Neural progenitor cell (in vitro differentiated cells): ENCODE results near the gene PF4V1. TPM values are rescaled to one million over a fixed set of nuclear protein-coding genes. Genes with fewer than 3 reads are reported as not detected.

ENCODE experiments used
- DNase-seq: peaks from one replicate; pipeline ENCODE4 v3.0.0-alpha.2; 2016; ENCODE audit warnings: low spot score
- H2AFZ ChIP-seq: fragments of 200-600 bp; sonication (generic); replicated peaks from 2 replicates; pipeline ENCODE4 v1.6.1; 2016; ENCODE audit warnings: antibody characterized with exemption
- H3F3A ChIP-seq: fragments of 200-600 bp; sonication (generic); 2 replicates; pipeline ENCODE4 v1.6.1; 2016; ENCODE audit warnings: antibody characterized with exemption, low read depth
- H3K27ac ChIP-seq: fragments of 200-600 bp; sonication (generic); 2 replicates; pipeline ENCODE4 v1.5.1; 2016; ENCODE audit warnings: mild to moderate bottlenecking
- H3K27me3 ChIP-seq: fragments of 200-600 bp; sonication (generic); 2 replicates; pipeline ENCODE4 v1.6.1; 2016; ENCODE audit warnings: mild to moderate bottlenecking, moderate library complexity
- H3K36me3 ChIP-seq: fragments of 200-600 bp; sonication (generic); 2 replicates; pipeline ENCODE4 v1.5.1; 2016
- H3K4me1 ChIP-seq: fragments of 200-600 bp; sonication (generic); 2 replicates; pipeline ENCODE4 v1.6.1; 2016; ENCODE audit warnings: mixed run types
- H3K4me2 ChIP-seq: fragments of 200-600 bp; sonication (generic); 2 replicates; pipeline ENCODE4 v1.6.1; 2016
- H3K4me3 ChIP-seq: fragments of 200-600 bp; sonication (generic); 2 replicates; pipeline ENCODE4 v1.5.1; 2016
- H3K79me2 ChIP-seq: fragments of 200-600 bp; sonication (generic); 2 replicates; pipeline ENCODE4 v1.6.1; 2016; ENCODE audit warnings: low read depth
- H3K9ac ChIP-seq: fragments of 200-600 bp; sonication (generic); 2 replicates; pipeline ENCODE4 v1.6.1; 2016
- H3K9me3 ChIP-seq: fragments of 200-600 bp; sonication (generic); 2 replicates; pipeline ENCODE4 v1.5.1; 2016; ENCODE audit warnings: low read depth
- H4K20me1 ChIP-seq: fragments of 200-600 bp; sonication (generic); 2 replicates; pipeline ENCODE4 v1.6.1; 2016; ENCODE audit warnings: low read depth
- H3K27ac Mint-ChIP-seq: 3 replicates; pipeline ENCODE4 v1.8.0; 2021; ENCODE audit warnings: mixed read lengths
- H3K27me3 Mint-ChIP-seq: 2 replicates; pipeline ENCODE4 v1.8.0; 2022; ENCODE audit warnings: low read depth, mild to moderate bottlenecking, inconsistent platforms, moderate library complexity, mixed read lengths; ENCODE audit not compliant: insufficient read depth
- H3K36me3 Mint-ChIP-seq: 3 replicates; pipeline ENCODE4 v1.8.0; 2021; ENCODE audit warnings: mixed read lengths
- H3K4me1 Mint-ChIP-seq: 3 replicates; pipeline ENCODE4 v1.8.0; 2021; ENCODE audit warnings: mixed read lengths
- H3K4me3 Mint-ChIP-seq: 3 replicates; pipeline ENCODE4 v1.8.0; 2021; ENCODE audit warnings: mild to moderate bottlenecking, moderate library complexity, mixed read lengths
- H3K9me3 Mint-ChIP-seq: 3 replicates; pipeline ENCODE4 v1.8.0; 2020; ENCODE audit warnings: mixed read lengths
- EZH2 ChIP-seq: fragments of 200-600 bp; sonication (generic); IDR thresholded peaks from 2 replicates; pipeline ENCODE4 v1.6.1; 2017; ENCODE audit warnings: antibody characterized with exemption, mild to moderate bottlenecking, moderate library complexity
- EZH2phosphoT487 ChIP-seq: fragments of 200-600 bp; sonication (generic); IDR thresholded peaks from 2 replicates; pipeline ENCODE4 v1.6.1; 2017; ENCODE audit warnings: antibody characterized with exemption
- total RNA-seq: library from RNA; depleted of rRNA; stranded (reverse); fragments of >200 nt; gene quantifications from 2 replicates; pipeline ENCODE4 v1.2.3, GENCODE V29; 2015; ENCODE audit warnings: low replicate concordance
- TF ChIP-seq, protein P1 (sequence below): fragments of 200-600 bp; sonication (generic); IDR thresholded peaks from 2 replicates; pipeline ENCODE4 v1.5.1; 2017; ENCODE audit warnings: antibody characterized with exemption, mild to moderate bottlenecking

Gene PF4V1
- total RNA-seq, 1 donor from 2014 or later: not detected

- H3K4me1 Mint-ChIP-seq: peaks cover 7% of the 10 kb centered on the region
- Histone ChIP-seq H3K4me2 (no peak overlapping the region), H3K4me1 (no peaks in the 10 kb centered on the region), H3K9me3 (no peaks in the 10 kb centered on the region), H3K9ac (no peak overlapping the region), H3K27ac (no peak overlapping the region), H4K20me1 (no peaks in the 10 kb centered on the region), H3K27me3 (peaks cover 40% of the 10 kb centered on the region), H3K4me3 (no peak overlapping the region), H2AFZ (no peak overlapping the region), H3K36me3 (no peaks in the 10 kb centered on the region), H3F3A (no peaks in the 10 kb centered on the region), H3K79me2 (no peaks in the 10 kb centered on the region)
- no peaks in the 10 kb centered on the region for H3K9me3 Mint-ChIP-seq
- no peak overlapping the region for H3K27ac Mint-ChIP-seq
- H3K4me3 Mint-ChIP-seq: no peak overlapping the region
- H3K36me3 Mint-ChIP-seq: no peaks in the 10 kb centered on the region
- H3K27me3 Mint-ChIP-seq: peaks cover 4% of the 10 kb centered on the region
- TF ChIP-seq, protein P1, sequence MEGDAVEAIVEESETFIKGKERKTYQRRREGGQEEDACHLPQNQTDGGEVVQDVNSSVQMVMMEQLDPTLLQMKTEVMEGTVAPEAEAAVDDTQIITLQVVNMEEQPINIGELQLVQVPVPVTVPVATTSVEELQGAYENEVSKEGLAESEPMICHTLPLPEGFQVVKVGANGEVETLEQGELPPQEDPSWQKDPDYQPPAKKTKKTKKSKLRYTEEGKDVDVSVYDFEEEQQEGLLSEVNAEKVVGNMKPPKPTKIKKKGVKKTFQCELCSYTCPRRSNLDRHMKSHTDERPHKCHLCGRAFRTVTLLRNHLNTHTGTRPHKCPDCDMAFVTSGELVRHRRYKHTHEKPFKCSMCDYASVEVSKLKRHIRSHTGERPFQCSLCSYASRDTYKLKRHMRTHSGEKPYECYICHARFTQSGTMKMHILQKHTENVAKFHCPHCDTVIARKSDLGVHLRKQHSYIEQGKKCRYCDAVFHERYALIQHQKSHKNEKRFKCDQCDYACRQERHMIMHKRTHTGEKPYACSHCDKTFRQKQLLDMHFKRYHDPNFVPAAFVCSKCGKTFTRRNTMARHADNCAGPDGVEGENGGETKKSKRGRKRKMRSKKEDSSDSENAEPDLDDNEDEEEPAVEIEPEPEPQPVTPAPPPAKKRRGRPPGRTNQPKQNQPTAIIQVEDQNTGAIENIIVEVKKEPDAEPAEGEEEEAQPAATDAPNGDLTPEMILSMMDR: no peak
- TF ChIP-seq EZH2phosphoT487: no peak
- TF ChIP-seq EZH2: no peak
- no peak for DNase-seq
Measured at GRCh38 chr4:73864961-73865360, 11.9 kb downstream of the PF4V1 start.

- Mint-ChIP-seq H3K36me3 (no peaks in the 10 kb centered on the region), H3K27me3 (peaks cover 4% of the 10 kb centered on the region), H3K4me3 (no peak overlapping the region), H3K27ac (no peak overlapping the region), H3K9me3 (no peaks in the 10 kb centered on the region), H3K4me1 (peaks cover 7% of the 10 kb centered on the region)
- H3K9ac ChIP-seq: no peak overlapping the region
- no peak overlapping the region for H3K4me2 ChIP-seq
- H3K4me1 ChIP-seq: no peaks in the 10 kb centered on the region
- DNase-seq: no peak
- no peak overlapping the region for H3K4me3 ChIP-seq
- H3K79me2 ChIP-seq: no peaks in the 10 kb centered on the region
- no peaks in the 10 kb centered on the region for H3F3A ChIP-seq
- H4K20me1 ChIP-seq: no peaks in the 10 kb centered on the region
- H3K9me3 ChIP-seq: no peaks in the 10 kb centered on the region
- TF ChIP-seq, protein P1: no peak
- TF ChIP-seq EZH2phosphoT487 (no peak), EZH2 (no peak)
- no peak overlapping the region for H3K27ac ChIP-seq
- peaks cover 46% of the 10 kb centered on the region for H3K27me3 ChIP-seq
- no peaks in the 10 kb centered on the region for H3K36me3 ChIP-seq
- no peak overlapping the region for H2AFZ ChIP-seq
Measured at GRCh38 chr4:73865431-73866096, 12.5 kb downstream of the PF4V1 start.

- no peaks in the 10 kb centered on the region for H3F3A ChIP-seq
- no peak overlapping the region for H3K4me3 Mint-ChIP-seq
- H3K4me1 ChIP-seq: no peaks in the 10 kb centered on the region
- H3K9me3 ChIP-seq: no peaks in the 10 kb centered on the region
- no peaks in the 10 kb centered on the region for H3K36me3 Mint-ChIP-seq
- no peaks in the 10 kb centered on the region for H3K79me2 ChIP-seq
- DNase-seq: no peak
- no peak overlapping the region for H3K4me3 ChIP-seq
- H4K20me1 ChIP-seq: no peaks in the 10 kb centered on the region
- H3K9me3 Mint-ChIP-seq: no peaks in the 10 kb centered on the region
- peaks cover 53% of the 10 kb centered on the region for H3K27me3 ChIP-seq
- H3K27me3 Mint-ChIP-seq: peaks cover 7% of the 10 kb centered on the region
- no peak overlapping the region for H3K9ac ChIP-seq
- peaks cover 7% of the 10 kb centered on the region for H3K4me1 Mint-ChIP-seq
- no peak overlapping the region for H3K27ac ChIP-seq
- H3K4me2 ChIP-seq: no peak overlapping the region
- no peaks in the 10 kb centered on the region for H3K36me3 ChIP-seq
- no peak overlapping the region for H3K27ac Mint-ChIP-seq
- no peak overlapping the region for H2AFZ ChIP-seq
- TF ChIP-seq EZH2phosphoT487 (no peak), EZH2 (no peak)
- TF ChIP-seq, protein P1: no peak
Measured at GRCh38 chr4:73866246-73866645, 13.2 kb downstream of the PF4V1 start.
